Measurements from ENCODE around the gene XPO6.
"Not testable (repeated sequence)": the region's sequence is repeated elsewhere in the genome, so short reads cannot be mapped to it uniquely, and the experiment has no call there.

XPO6 gene

DNA sequence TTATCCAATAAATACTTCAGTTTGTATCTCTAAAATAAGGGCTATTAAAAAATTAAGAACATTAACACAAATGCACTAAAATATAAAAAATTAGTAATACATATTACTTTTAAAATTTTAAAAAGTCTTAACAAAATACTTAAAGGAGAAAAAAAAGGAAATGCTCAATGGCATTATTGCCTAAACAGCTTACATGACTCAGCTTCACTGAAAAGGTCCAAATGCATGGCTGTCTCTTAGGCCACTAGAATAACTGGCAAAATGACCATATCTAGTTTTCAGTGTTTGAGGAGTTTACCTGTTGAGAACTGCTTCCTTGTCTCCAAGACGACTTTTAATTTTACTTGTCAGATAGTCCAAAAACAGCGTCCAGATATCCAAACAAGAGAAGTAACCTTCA is 66.0 kb downstream of the XPO6 start:
- no peak for DNase-seq

DNA sequence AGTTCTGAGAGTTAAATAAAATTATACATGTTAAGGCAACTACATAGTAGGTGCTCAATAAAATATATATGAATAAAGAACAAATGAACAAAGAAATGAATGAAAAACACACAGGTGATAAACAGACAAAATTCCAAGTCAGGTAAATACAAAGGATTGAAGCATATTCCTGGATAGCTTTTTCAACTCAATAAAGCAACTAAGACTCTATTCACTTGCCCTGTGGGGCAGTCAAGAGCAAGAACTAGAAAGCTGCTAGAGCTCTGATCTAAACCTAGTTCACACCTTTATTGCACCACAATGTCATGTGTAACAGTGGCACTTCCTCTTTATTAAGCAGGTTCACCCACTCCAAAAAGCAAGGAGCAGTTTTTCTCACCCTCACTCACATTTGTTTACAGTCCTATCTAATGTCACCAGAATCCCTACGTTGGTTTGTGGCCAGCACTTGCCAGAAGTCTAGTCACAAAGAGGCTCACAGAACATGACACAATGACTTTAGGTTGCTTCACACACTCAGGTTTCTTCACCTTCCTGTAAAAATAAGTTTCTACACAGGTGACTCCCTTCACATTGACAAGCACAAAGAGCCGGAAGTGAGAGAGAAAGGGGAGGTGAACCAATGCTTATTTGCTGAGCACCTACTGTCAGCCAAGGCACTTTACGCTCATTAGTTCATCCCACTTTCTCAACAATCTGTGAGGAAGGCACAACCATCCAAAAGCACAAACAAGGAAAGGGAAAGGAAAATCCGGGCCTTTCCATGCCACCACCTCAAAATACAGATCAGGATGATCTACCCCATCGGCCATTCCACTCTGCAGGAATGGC is 70.8 kb downstream of the XPO6 start:
- no peak for DNase-seq

DNA sequence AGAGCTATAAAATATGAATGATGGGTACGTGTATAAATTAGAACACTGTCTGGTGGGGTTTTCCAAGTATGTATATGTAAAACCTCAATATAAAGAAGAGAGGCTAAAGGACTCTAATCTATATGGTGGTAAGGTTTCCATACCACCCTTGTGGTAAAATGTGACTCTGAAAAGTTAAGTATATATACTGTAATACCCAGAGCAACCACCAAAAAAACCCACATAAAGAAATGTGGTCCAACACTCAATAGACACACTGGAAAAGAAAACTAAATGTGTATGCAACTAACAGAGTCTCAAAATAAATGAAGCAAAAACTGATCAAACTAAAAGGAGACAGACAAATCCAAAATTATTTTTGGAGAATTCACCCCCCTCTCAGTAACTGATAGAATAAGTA is 72.2 kb downstream of the XPO6 start:
- DNase-seq: no peak

DNA sequence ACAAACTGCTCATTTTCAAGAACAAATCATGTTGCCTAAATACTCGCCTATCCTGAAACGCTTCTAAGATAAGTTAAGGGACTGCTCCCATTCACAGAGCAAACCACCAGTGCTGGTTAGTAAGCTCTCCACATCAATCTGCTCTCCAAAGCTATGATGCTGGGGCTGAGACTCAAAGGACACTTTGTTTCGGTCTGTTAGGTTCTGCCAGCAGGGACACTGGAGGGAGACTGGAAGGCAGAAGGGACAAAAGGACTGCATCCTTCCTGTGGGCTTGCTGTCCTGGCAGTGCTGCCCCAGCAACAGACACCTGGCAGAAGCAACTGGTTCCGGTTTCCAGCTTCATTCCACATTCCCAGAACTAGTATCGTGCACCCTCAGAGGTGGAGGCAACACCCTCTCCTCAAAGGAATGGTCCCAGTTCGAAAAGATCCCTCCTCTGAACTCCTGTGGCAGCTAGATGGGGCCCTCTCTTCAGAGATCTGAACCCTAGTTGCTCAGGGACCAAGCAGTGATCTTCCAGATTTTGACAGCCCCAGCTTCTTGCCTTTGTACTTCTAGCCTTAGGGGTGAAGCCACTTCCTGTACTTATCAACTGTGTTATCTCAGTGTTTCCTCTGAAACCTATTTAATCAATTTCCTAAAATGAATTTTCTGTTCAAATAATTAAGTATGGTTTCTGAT is 74.9 kb downstream of the XPO6 start:
- no peak for DNase-seq

DNA sequence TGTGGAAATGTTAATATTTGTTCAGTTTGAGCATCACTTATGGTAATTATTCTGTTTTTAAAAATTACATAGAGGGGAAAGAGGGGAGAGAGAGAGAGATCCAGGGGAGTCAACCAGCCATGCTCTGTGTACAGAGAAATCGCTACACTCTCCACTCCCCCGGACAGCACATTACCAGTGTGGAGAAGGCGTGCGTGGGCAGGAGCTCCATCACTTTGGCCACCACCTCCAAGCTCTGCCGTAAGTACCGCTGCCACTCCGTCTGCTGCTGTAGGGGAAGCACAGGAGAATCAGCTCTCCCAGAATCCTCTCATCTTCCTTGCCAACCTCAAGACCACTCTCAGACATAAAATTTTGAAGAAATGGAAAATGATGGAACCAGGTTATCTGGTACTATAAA is 78.1 kb downstream of the XPO6 start:
- DNase-seq: no peak

DNA sequence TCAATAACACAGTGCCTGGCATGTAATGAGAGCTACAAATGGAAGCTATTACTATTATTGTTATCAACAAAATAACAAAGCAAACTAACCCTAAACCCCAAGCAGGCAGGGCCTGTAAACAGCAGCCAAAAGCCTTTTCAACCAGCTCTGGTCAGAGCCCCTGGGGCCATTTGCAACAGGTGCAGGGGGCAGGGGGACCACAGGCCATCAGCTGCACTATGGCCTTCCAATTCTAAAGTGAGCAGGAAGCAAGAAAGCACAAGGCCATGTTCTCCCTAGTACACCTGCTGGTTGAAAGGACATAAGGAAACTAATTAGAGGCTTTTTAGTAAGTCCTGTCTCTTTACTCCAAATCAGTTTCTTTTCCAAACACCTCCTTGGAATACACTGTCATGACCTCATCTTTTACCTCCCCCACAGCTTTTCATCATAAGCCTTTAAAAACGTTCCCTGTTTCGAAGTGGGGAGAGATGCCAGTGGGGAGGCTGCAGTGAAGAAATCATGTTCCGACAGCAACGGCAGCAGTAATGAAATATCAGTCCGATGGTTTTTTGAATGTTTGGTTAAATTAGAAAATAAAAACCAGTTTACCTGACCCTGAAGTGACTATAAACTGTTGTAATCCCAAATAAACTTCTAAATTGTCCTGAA is 79.9 kb downstream of the XPO6 start:
- DNase-seq: no peak

DNA sequence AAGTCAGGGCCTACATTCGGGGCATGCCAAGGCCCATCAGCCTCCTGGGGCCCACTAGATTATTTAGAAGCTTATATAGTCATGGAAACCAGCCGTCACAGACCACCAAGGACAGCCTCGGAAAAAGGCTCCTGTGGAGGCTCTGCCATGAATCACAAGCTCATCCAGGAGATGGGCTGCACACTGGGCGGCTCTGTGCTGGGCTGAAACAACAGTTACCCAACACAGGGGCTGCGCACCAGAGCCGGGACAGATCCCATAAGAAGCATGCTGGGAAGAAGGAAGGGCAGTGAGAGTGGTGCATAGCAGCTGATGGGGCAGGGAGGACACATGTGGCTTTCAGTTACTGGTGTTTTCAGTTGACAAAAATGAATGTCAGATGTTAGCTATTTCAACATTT is 80.6 kb downstream of the XPO6 start:
- DNase-seq: no peak

DNA sequence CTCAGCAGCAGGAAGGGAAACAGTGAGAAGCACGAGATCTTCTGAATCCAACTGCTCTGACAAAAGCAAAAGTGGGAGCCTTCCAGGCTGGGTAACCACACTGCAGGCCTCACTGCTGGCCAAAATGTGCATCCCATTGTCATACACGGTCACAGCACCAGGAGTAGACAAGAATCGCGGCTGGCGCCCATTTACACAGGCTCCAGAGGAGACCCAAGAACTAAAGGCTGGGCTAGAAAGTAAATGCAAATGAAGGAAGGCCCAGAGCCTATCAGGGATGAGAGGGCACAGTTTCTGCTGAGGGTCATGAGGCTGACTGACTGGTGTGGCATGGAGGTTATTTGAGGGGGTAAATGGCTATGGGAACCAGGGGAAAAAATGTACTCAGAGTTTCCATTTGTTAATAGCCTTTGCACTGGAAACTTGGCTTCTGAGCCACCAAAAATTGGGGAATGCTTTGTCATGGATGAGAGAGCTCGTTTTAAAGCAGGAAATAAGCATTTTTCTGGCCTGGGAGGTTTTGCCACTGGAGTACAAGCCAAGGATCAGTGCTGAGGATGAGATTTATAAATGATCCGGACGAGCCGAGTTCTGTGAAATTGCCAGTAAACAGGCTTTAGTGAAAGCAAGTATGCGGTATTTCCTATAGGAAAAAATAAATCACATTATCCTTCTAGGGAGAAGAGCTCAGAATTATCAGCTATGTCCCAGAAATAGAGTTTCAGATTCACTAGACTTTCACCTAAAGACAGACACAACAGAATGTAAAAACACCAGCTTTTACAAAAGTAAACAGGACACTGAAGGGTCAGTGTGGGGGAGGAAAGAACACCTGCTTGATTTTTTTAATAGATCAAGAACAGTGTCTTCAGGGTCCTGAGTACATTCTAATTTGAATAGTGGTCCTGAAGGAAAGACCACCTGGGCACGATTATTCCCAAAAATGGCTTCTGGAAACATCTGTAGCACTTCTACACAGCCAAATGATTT is 81.4 kb downstream of the XPO6 start:
- DNase-seq: no peak

DNA sequence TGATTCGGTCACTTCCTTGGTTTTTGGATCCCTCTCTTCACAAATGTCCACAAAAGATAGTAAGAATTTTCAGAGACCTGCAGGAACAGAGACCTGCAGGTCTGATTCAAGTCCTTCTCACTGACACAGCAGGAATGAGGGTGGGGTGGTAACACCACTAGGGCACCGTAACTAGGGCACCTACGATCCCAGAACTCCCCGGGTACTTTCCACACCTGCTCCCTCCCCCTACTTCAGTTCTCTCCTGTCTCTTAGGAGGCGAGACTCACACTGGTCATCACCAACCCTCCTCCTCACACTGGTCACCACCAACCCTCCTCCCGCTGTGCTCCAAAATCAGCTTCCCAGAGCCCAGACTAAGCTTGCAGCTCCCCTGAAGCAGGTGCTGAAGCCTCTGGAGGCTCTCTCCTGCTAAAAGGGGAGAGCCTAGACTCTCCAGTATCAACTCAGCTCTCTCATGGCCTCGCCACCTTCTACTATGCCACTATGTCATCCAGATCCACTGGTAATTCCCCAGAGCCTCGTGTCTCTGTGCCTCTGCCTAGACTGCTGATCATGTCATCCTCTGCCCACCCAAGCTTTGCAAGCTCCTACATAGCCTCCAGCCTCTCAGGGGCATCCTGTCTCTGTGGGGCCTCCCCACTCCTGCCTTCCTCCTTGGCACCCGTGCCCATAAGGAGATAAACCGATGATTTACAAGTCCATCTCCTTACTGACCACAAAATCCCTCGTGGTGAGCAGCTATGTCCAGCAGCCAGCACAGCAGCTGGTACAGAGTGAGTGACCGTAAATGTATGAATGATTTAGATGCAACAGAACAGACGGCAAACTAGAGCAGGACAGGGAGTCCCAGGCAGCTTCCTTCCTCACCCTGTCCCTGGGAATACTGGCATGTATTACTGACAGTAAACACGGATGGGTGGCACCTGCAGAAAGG is 84.8 kb downstream of the XPO6 start:
- no peak for DNase-seq

DNA sequence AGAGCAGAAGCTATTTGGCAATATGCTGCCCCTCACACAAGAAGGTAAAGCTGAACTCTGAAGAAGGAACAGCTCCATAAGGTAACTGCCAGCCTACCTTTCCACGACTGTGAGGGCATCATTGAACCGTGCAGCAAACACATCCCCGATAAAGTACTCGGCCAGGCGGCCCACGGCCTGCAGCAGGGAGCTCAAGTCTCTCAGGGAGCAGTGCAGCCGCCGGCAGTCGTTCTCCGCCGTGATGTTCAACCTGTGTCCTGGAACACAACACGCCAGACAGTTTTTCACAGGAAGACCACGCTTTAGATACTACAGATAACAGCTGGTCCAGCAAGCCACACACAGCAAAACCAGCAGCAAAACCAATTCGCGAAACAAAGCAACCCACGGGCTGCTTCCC is 86.2 kb downstream of the XPO6 start:
- no peak for DNase-seq

DNA sequence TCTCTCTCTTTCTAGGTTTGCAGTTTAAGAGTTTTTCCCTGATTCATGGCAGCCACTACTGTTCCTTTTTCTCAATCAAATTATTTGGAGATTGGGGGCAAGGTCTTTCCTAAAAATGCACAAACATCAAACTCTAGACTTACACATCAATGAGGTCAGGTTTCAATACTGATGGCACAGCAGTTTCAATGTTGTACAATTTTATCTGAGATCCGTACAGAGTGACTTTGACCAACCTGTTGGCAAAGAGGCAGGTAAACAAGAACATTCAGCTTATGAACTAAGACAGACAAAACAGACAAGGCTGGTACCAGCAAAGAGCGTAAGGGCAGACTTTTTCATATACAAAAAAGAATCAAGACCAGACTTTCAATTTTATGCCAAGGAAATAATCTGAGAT is 90.2 kb downstream of the XPO6 start:
- no peak for DNase-seq

DNA sequence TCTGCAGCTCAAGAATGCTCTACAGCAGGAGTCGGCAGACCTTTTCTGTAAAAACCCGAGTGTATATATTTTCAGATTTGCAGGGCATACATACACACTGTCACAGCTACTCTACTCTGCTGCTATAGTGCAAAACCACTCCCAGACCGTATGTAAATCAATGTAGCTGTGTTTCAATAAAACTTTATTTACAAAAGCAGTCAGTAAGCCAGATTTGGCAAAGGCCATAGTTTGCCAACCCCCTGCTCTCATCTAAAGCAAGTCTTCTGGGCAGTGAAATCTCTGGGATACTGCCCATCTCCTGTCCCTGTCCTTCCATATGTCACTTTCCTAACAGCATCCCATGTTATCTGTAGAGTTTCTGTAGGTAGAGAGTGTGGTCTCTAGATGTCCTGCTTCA is 91.0 kb downstream of the XPO6 start:
- no peak for DNase-seq

DNA sequence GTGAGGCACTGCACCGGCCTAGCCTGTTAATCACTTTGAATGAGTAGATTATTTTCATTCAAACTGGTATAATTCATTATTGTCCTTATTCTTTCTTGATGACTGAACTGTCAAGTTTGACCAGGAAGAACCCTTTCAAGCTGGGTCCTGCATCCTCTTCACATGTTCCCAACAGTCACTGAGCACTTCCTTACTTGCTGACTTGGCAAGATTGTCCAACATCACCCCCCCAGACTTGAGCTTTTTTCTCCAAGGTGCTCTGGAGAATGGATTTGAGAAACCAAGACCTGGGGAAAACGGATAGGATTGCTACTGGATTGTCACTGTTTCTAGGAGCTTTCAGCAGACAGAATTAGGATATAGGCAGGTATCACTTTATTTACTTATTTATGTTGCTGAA is 93.1 kb downstream of the XPO6 start:
- DNase-seq: no peak

DNA sequence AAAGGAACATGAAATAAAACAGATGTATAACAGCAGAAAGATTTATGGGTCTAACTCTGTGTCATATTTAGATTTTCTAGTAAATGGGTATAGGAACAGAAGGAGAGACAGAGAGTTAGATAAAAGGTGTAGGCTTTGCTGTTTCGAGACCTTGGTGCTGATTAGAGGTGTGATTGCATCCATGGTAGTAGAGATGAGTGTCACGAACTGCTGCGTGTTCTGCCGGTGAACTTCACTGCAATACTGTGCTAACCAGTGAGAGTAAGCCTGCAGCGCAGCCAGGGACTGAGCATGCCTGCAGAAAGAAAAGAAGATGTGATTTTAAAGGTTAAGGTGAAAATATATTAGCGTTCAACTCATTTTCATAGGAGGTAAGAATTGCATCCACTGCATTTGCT is 94.6 kb downstream of the XPO6 start:
- no peak for DNase-seq

DNA sequence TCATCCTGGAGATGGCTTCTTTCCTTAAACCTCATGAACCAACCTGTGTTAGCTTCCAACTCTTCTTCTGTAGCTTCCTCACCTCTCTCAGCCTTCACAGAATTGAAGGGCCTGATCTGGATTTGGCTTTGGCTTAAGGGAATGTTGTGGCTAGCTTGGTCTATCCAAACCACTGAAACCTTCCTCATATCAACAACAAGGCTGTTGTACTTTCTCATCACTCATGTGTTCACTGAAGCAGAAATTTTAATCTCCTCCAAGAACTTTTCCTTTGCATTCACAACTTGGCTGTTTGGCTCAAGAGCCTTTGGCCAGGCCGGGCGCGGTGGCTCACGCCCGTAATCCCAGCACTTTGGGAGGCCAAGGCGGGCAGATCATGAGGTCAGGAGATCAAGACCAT is 95.9 kb downstream of the XPO6 start:
- DNase-seq: not testable (repeated sequence)

DNA sequence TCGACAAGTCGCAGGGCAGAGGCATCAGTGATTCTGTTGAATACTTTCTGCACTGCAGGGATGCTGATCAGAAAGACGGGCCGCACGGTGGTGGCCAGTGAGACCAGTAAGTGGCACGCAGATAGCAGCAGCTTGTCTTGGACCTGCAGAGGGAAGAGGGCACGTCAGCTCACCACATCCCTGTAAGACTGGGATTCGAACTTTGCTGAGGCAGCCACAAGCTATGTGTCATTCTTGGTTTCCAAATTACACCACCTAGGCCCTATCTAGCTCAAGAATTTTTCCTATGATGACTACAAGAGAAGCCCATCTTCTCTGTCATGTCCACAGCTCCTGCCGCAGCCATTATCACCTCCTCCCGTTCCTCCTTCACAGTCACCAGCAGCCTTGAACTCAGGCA is 98.9 kb downstream of the XPO6 start:
- DNase-seq: no peak

DNA sequence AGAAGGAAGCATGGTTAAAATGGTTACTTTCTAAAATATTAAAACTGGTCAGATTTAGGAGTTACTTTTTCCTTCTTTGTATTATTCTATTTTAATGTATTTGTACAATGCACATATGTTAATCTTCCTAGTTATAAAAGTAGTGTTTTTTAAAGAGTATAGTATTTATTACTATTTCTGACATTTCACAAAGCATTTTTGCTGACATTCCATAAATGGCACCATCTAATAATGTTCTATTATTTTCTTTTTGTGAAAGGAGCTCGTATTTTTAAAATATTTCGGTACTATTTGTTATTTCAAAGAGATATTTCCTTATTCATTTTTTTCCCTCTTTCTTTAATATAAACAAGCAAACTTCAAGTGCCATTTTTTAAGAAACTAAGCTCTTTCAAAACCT is 100.8 kb downstream of the XPO6 start:
- DNase-seq: no peak

DNA sequence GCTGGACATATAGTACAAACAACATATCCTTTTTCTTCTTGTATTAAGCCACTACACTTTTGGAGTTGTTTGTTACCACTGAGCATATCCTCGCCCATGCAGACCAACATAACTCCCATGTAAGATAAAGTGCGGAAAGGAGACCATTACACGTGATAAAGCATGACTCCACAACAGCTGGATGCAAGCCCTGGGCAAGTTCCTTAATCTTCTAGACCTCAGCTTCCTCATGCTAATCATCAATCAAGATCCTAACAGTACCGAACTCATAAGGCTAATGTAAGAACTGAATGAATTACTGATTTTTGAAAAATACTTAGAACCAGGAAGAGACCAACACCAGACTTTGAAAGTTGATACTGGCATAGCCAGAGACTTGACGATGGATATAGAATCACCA is 101.3 kb downstream of the XPO6 start:
- DNase-seq: no peak

DNA sequence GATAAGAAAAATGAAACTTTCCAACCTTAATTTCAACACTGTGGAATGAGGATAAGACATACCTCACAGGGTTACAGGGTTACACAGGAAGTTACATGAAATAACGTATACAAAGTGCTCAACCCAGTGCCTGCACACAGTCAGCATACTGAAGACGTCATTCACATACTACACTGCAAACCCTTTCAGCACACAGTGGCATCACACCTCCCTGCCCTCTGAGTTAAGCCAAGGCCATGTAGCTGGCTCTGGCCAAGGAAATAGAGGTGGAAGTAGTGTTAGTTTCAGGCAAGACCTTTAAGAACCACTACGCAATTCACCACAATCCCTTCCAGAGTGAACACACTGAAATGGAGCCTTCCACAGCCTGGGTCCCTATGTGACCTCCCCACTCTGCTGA is 101.7 kb downstream of the XPO6 start:
- no peak for DNase-seq

DNA sequence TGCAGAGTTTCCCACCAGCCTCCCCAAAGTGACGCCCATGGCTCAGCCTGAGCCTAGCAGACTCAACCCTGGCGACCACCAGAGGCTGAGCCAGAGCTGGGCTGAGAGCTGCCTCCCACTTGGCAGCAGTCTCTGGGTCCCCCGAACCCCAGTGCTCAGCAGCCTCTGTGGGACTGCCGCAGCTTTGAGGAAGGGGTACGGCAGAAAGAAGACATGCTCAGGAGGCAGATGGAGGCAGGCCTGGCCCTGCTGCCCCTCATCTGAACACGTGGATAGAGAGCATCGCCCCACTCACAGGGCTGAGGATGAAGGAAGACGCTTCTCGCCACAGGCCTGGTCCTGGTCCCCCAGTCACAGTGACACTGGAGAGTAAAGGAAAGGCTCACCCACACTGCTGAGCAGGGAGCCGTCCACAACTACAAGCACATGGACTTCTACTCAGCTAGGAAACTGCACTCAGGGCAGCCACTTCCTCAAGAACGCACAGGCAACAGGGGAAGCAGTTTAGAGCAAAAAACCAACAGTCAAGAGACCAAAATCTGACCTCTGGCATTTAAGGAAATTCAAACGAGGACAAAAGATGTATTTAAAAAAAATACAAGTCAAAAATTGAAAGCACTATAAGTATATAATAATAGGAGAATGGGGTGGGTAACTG is 103.0 kb downstream of the XPO6 start:
- no peak for DNase-seq

DNA sequence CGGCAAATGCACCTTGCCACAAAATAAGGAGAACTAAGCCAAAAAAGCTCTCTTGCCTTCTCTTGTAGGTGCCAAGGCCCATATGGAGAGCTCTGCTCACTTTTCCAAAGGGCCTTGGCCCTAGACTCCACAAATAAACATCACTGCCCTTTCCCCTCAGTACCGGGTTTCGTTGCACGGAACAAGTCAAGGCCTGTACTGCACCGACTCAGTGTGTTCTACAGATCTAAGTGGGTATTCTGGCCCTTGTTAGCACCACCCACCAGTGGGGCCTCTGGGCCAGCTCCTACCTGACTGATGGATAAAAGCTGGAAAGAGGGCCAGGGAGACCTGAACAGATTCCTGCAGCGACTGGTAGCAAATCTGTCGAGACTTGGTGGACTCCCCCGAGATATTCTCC is 104.5 kb downstream of the XPO6 start:
- DNase-seq: no peak
